HG03280 (cell line): Measurements from ENCODE around the gene TM2D3.

Source experiments
- ATAC-seq: cut with Tn5 transposase; IDR thresholded peaks from one replicate; pipeline ENCODE4 v1.9.1; 2021; ENCODE audit warnings: mild to moderate bottlenecking, moderate library complexity; ENCODE audit not compliant: unreplicated experiment

Gene TM2D3

DNA sequence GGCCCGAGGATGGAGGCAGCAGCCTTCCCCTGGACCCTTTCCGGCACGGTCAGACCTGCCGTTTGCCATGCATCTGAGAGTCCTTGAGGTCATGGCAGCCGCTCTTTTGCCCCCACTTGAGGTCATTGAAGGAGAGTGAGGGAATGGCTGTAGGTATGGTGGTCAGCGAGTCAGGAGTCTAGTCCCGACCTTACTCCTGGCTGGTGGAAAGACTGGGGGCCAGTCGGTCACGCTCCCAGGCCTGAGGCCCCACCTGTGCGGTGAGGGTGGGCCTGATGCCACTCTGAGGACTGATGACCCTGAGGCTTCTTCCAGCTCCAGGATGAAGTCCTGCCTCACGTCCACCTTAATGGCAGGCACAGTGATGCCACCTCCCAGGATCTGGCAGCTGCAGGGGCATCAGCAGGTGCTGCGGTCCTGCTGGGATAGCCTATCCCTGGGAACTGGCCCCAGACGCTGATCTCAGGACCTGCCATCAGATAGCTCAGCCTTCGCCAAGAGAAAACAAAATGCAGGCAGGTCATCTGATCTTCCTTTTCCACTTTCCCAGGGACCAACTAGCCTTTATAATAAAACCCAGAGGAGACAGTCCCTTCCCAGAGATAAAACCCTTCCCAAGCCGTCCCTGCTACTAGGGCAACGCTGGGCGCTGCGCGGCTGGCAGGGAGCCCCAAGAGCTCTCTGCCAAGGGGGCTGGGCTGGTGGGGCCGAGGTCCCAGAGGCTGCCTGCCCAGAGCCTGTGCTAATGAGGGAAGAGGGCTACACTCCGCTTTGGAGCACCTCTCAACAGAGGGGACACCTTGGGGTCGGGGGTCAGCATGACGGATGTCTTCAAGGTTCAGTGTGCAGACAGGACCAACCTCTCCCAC lies 42.2 kb downstream of the TM2D3 start:
- ATAC-seq = no peak

GRCh38 chr15:101608201-101608600 lies 44.0 kb downstream of the TM2D3 start:
- no peak for ATAC-seq

- no peak for ATAC-seq
These were observed 45.1 kb downstream of the TM2D3 start for GRCh38 chr15:101607108-101607507.

DNA sequence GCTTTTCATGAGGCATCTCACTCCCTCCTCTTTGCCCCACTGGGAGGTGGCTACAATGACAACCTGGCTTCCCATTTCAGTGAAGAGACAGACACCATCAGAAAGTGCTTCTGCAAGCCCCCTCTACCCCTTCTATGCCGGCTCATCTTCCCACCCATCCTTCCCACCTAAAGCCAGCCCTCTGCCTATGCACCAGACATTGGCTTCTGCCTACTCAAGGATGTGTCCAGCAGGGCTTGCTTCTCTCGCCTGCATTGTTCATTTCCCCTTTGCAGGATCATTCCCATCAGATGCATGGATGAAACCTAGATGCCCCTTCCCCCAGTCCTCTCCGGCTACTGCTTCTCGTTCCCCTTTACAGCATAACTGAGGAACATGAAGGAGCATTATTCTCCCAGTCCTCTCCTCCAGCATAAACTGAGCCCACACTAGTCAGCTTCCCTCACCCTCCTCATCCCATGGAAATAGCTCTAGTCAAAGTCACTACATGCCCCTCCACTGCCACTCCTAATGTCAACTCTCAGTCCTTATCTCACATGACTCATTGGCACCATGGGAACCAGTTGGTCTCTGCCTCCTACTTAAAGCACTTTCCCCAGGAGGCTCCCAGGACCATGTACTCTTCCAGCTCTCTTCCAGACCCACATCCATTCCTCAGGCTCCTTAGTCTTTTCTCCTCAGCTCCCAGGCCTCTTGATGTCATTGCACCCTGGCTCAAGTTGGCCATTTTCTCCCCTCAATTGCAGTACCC lies 47.9 kb downstream of the TM2D3 start:
- ATAC-seq = no peak

DNA sequence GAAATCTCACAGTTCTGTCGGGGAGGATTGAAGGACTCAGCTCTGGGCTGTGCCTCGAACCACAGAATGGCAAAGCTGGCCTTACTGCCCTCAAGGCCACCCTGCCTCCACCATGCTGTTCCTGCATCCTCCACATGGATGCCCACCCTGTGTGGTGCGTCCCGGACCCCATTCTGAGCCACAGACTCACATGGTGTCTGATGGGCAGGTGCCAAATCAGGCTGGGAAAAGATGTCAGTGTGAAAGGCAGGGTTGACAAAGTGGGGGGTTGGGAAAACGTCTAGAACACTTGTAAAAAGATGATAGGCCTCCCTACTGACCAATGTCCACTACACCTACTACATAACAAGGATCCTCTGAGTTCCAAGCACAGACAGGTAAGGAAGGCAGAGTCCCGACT lies 49.4 kb downstream of the TM2D3 start:
- no peak for ATAC-seq

GRCh38 chr15:101600035-101600434 lies 52.1 kb downstream of the TM2D3 start:
- ATAC-seq = no peak

DNA sequence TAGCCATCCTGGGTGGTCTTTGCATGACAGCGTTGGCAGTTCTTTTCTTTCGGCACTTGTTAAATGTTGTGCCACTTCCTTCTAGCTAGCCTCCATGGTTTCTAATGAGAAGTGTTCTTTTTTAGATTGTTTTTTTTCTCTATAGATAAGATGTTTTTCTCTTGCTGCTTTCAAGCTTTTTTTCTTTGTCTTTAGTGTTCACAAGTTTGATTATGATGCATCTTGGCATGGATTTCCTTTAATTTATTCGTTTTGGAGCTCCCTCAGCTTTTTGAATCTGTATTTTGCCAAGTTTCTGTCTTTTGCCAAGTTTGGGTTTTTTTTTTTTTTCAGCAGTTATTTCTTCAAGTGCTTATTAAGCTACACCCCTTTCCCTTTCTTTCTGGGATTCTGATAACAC lies 53.1 kb downstream of the TM2D3 start:
- ATAC-seq = no peak

- ATAC-seq = no peak
These were observed 54.7 kb downstream of the TM2D3 start for GRCh38 chr15:101597360-101597928.

DNA sequence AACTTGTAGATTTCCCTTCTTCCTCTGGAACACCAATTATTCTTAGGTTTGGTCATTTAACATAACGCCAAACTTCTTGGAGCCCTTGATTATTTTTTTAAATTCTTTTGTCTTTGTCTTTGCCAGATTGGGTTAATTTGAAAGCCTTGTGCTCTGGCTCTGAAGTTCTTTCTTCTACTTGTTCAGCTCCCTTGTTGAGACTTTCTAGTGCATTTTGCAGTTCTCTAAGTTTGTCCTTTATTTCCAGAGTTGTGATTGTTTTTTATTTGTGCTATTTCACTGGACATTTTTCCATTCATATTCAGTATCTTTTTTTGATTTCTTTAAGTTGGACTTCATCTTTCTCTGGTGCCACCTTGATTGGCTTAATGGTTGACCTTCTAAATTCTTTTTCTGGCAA lies 55.5 kb downstream of the TM2D3 start:
- no peak for ATAC-seq
